HG02642 (cell line): ENCODE results near the gene ZBTB22.
A peak's percentile ranks its signal among the peaks of the same experiment; 100 is the strongest.
"Not testable (repeated sequence)": the region's sequence is repeated elsewhere in the genome, so short reads cannot be mapped to it uniquely, and the experiment has no call there.

ENCODE experiments used
- ATAC-seq: cut with Tn5 transposase; IDR thresholded peaks from one replicate; pipeline ENCODE4 v1.9.1; 2021; ENCODE audit warnings: mild to moderate bottlenecking; ENCODE audit not compliant: unreplicated experiment, poor library complexity

Gene ZBTB22, protein sequence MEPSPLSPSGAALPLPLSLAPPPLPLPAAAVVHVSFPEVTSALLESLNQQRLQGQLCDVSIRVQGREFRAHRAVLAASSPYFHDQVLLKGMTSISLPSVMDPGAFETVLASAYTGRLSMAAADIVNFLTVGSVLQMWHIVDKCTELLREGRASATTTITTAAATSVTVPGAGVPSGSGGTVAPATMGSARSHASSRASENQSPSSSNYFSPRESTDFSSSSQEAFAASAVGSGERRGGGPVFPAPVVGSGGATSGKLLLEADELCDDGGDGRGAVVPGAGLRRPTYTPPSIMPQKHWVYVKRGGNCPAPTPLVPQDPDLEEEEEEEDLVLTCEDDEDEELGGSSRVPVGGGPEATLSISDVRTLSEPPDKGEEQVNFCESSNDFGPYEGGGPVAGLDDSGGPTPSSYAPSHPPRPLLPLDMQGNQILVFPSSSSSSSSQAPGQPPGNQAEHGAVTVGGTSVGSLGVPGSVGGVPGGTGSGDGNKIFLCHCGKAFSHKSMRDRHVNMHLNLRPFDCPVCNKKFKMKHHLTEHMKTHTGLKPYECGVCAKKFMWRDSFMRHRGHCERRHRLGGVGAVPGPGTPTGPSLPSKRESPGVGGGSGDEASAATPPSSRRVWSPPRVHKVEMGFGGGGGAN

GRCh38 chr6:33317669-33318425 lies at the start of gene ZBTB22:
TSS of gene ZBTB22 (minus strand) at chr6:33317744. CDS start at chr6:33316916, 828 bp downstream.
- peak; percentile 57 for ATAC-seq

- ATAC-seq: no peak
Observed at GRCh38 chr6:33367009-33367714, 49.6 kb upstream of the ZBTB22 start.

GRCh38 chr6:33365206-33365971 lies 47.8 kb upstream of the ZBTB22 start:
- not testable (repeated sequence) for ATAC-seq

GRCh38 chr6:33364475-33365205 lies 47.1 kb upstream of the ZBTB22 start:
- not testable (repeated sequence) for ATAC-seq

DNA sequence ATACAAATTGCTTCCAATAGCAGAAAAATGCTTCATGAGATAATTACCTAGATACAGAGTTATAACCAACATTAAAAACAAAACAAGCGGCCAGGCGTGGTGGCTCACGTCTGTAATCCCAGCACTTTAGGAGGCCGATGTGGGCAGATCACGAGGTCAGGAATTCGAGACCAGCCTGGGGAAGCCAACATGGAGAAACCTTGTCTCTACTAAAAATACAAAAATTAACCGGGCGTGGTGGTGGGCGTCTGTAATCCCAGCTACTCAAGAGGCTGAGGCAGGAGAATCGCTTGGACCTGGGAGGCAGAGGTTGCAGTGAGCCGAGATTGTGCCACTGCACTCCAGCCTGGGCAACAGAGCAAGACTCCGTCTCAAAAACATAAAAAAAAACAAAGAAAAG lies 45.9 kb upstream of the ZBTB22 start:
- not testable (repeated sequence) for ATAC-seq

DNA sequence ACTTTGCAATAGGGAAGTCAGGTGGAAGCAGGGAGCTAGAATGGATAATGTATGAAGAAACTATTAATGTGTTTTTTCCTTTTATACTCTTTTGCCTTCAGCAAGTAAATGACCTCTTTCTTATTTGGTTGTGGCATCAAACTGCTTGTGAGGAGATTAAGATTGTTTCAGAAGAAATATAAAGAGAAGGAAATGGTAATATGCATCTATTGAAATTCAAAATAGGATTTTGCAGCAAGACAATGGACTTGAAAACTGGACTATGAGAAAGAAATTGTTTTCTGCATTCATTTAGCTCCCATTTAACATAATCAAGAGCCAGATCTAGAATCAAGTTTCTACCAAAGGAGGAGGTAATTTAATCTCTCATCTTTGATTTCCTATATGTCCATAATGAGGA lies 41.8 kb upstream of the ZBTB22 start:
- no peak for ATAC-seq

- not testable (repeated sequence) for ATAC-seq
Observed at GRCh38 chr6:33357160-33357871, 39.8 kb upstream of the ZBTB22 start.

- no peak for ATAC-seq
Observed at GRCh38 chr6:33356295-33356694, 38.8 kb upstream of the ZBTB22 start.

DNA sequence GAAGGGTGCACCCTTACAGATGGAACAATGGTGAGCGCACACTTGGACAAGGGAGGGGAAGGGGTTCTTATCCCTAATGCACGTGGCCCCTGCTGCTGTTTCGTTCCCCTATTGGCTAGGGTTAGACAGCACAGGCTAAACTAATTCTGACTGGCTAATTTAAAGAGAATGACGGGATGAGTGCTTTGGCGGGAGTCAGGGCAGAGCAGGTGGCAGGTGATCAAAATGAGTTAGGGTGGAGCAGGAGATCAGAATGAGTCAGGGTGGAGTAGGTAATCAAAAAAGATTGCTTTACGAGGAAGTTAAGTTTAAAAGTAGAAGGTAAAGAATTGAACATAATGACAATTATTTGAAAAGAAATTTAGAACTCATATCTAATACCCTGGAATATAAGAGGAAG lies 38.3 kb upstream of the ZBTB22 start:
- not testable (repeated sequence) for ATAC-seq

DNA sequence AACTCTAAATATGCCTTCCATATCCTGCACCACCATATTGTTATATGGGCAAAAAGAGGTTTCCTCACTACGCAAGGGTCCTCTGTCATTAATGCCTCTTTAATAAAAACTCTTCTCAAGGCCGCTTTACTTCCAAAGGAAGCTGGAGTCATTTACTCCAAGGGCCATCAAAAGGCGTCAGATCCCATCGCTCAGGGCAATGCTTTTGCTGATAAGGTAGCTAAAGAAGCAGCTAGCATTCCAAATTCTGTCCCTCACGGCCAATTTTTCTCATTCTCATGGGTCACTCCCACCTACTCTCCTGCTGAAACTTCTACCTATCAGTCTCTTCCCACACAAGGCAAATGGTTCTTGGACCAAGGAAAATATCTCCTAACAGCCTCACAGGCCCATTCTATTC lies 30.3 kb upstream of the ZBTB22 start:
- no peak for ATAC-seq

GRCh38 chr6:33346972-33347371 lies 29.4 kb upstream of the ZBTB22 start:
- ATAC-seq: not testable (repeated sequence)

DNA sequence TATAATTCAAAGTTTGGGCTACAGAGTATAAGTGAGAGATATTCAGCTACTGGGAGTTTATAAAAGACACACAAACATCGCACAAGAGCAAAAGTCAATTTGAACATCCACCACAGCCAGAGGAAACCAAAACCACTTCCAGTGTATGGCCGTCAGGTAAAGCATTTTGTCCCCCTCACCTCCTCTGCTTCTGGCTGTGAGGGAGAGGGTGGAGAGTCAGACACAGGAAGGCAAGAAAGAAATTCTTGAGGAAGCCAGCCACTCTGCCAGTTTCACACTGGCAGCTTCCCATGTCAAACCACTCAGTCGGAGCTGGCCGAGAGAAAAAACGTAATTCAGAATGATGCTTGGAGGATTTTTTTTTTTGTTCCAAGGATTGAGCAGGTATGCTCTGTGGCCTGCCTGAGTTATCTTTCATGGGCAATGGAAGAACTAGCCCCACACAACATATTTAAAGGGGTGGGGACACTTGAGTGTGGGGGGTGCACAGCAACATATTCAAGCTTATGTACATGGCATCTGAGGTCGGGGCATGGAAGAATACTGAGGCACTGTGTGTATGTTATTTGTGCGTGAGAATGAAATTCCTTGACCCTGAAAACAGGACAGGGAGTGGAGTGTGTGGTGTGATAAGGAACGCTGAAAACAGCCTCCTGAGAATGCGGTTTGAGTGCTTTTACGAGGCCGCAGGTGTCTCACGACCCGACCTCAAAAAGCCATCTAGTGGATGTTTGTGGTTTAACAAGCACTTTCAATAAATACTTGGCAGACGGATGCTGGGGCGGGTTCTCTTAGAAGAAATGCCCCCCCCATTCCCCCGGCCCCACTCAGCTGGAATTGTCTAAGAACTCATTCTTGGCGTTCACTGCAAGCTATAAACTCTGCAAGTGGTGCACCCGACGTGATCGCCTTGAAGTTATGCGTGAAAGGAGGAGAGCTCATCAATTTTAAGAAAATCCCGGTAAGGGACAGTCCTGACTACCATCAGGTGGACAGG lies 27.5 kb upstream of the ZBTB22 start:
- ATAC-seq: no peak

GRCh38 chr6:33343953-33344611 lies 26.5 kb upstream of the ZBTB22 start:
- peak; percentile 65 for ATAC-seq

DNA sequence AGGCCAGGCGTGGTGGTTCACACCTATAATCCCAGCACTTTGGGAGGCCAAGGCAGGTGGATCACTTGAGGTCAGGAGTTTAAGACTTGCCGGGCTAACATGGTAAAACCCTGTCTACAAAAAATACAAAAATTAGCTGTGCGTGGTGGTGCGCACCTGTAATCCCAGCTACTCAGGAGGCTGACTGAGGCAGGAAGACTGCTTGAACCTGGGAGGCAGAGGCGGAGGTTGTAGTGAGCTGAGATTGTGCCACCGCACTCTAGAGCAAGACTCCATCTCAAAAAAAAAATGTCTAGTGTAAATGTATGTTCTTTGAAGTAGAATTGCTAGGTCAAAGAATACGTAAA lies 26.0 kb upstream of the ZBTB22 start:
- not testable (repeated sequence) for ATAC-seq

GRCh38 chr6:33339193-33339592 lies 21.6 kb upstream of the ZBTB22 start:
- no peak for ATAC-seq

- ATAC-seq: no peak
Observed at GRCh38 chr6:33336495-33336894, 19.0 kb upstream of the ZBTB22 start.

GRCh38 chr6:33335916-33336315 lies 18.4 kb upstream of the ZBTB22 start:
- no peak for ATAC-seq
